GM12878 (cell line): Measurements from ENCODE around the gene CORO2B. TPM values are rescaled to one million over a fixed set of nuclear protein-coding genes. Genes with fewer than 3 reads are reported as not detected.

Experiments used
- ATAC-seq: fragments of 200-7000 bp; cut with Tn5 transposase; 3 replicates; pipeline ENCODE4 v1.9.1; 2020; ENCODE audit warnings: mild to moderate bottlenecking, moderate library complexity
- BruUV-seq: library from RNA; stranded (reverse); fragments of 400-500 nt; replicated peaks from 2 replicates; lab custom pipeline; 2021; lab: Mats Ljungman, UMichigan
- CTCF ChIA-PET: fragments of 300-600 bp; sonication (Branson Sonifier 250); formaldehyde crosslinking; extraction: SDS; loops from one replicate; lab custom pipeline; 2021; ENCODE audit warnings: inconsistent platforms; lab: Yijun Ruan, JAX
- POLR2A ChIA-PET: fragments of 350-600 bp; formaldehyde crosslinking; extraction: SDS; loops from one replicate; lab custom pipeline; 2021; ENCODE audit warnings: inconsistent platforms; lab: Charles Lee
- RAD21 ChIA-PET: fragments of 300-600 bp; sonication (Branson Sonifier 250); formaldehyde crosslinking; loops from one replicate; lab custom pipeline; 2023; ENCODE audit warnings: antibody characterized with exemption; ENCODE audit not compliant: unreplicated experiment; lab: Charles Lee
- SMC1A ChIA-PET: fragments of 300-600 bp; sonication (Branson Sonifier 250); formaldehyde crosslinking; loops from one replicate; lab custom pipeline; 2023; ENCODE audit not compliant: unreplicated experiment, uncharacterized antibody; lab: Charles Lee
- DNase-seq: peaks from one replicate; pipeline ENCODE4 v3.0.0-alpha.2; 2011; ENCODE audit warnings: low read depth, low spot score
- FAIRE-seq: peaks from 3 replicates; lab custom pipeline; 2011; peaks lifted over from hg19 to GRCh38; lab: Jason Lieb, UNC
- H2AFZ ChIP-seq: 2 replicates; pipeline ENCODE4 v1.6.0; 2011; ENCODE audit warnings: low read depth, low read length, control low read depth; ENCODE audit not compliant: control insufficient read depth
- H3K27ac ChIP-seq: 2 replicates; pipeline ENCODE4 v1.5.1; 2011; ENCODE audit warnings: control low read depth; ENCODE audit not compliant: control insufficient read depth, insufficient read depth
- H3K27me3 ChIP-seq, 2 experiments: replicated peaks in 1 of 2; 2 replicates each; pipeline versions ENCODE4 v1.6.0 to v1.6.1; 2011; ENCODE audit warnings: low read length in 1 of 2; ENCODE audit not compliant: control insufficient read depth in 2 of 2, insufficient read depth in 2 of 2
- H3K36me3 ChIP-seq, 2 experiments: 2 replicates each; pipeline ENCODE4 v1.5.1; 2011; ENCODE audit warnings: low read length in 1 of 2; ENCODE audit not compliant: control insufficient read depth in 2 of 2, insufficient read depth in 2 of 2
- H3K4me1 ChIP-seq: 2 replicates; pipeline ENCODE4 v1.6.1; 2011; ENCODE audit warnings: mild to moderate bottlenecking, low read length, moderate library complexity, mixed read lengths; ENCODE audit not compliant: control insufficient read depth, insufficient read depth
- H3K4me2 ChIP-seq: 2 replicates; pipeline ENCODE4 v1.6.0; 2011; ENCODE audit warnings: control low read depth; ENCODE audit not compliant: control insufficient read depth, insufficient read depth
- H3K4me3 ChIP-seq: fragments of 200-600 bp; sonication (generic); 2 replicates; pipeline ENCODE4 v1.5.1; 2016
- H3K79me2 ChIP-seq: 2 replicates; pipeline ENCODE4 v1.6.0; 2011; ENCODE audit warnings: low read length; ENCODE audit not compliant: control insufficient read depth, insufficient read depth
- H3K9ac ChIP-seq: 2 replicates; pipeline ENCODE4 v1.8.0; 2011; ENCODE audit warnings: low read length, control low read depth, mixed read lengths; ENCODE audit not compliant: control insufficient read depth, insufficient read depth
- H3K9me3 ChIP-seq: replicated peaks from 3 replicates; pipeline ENCODE4 v1.5.1; 2011; ENCODE audit warnings: mild to moderate bottlenecking, low read length; ENCODE audit not compliant: control insufficient read depth, insufficient read depth
- H4K20me1 ChIP-seq: 2 replicates; pipeline ENCODE4 v1.6.0; 2011; ENCODE audit not compliant: control insufficient read depth, insufficient read depth
- BRCA1 ChIP-seq: IDR thresholded peaks from 2 replicates; pipeline ENCODE4 v1.6.1; 2011; ENCODE audit warnings: low read depth, low read length, improper control_type of control experiment
- CREB1 ChIP-seq: IDR thresholded peaks from 2 replicates; pipeline ENCODE4 v1.6.1; 2012; ENCODE audit warnings: low read depth, mild to moderate bottlenecking, inconsistent platforms
- ESRRA ChIP-seq: IDR thresholded peaks from 2 replicates; pipeline ENCODE4 v1.6.1; 2012; ENCODE audit warnings: mild to moderate bottlenecking, low read length, improper control_type of control experiment
- EZH2 ChIP-seq: IDR thresholded peaks from 2 replicates; pipeline ENCODE4 v1.6.1; 2012; ENCODE audit warnings: low read depth, mild to moderate bottlenecking, control low read depth, inconsistent platforms, low read length, borderline replicate concordance; ENCODE audit not compliant: control insufficient read depth
- HDAC6 ChIP-seq: fragments of 200-600 bp; sonication (generic); IDR thresholded peaks from one replicate; pipeline ENCODE4 v1.8.0; 2017; ENCODE audit warnings: antibody characterized with exemption; ENCODE audit not compliant: unreplicated experiment
- HDGF ChIP-seq: fragments of 450-650 bp; IDR thresholded peaks from 2 replicates; pipeline ENCODE4 v1.6.1; 2016; ENCODE audit warnings: antibody characterized with exemption
- IRF3 ChIP-seq: fragments of 450-650 bp; IDR thresholded peaks from 2 replicates; pipeline ENCODE4 v1.6.1; 2014; ENCODE audit warnings: mild to moderate bottlenecking
- JUNB ChIP-seq: IDR thresholded peaks from 2 replicates; pipeline ENCODE4 v1.6.1; 2016; ENCODE audit warnings: antibody characterized with exemption, mild to moderate bottlenecking
- NRF1 ChIP-seq: conservative IDR thresholded peaks from 2 replicates; pipeline ENCODE4 v1.6.1; 2011; ENCODE audit warnings: mild to moderate bottlenecking, low read depth, low read length, improper control_type of control experiment
- PKNOX1 ChIP-seq: fragments of 450-650 bp; IDR thresholded peaks from 2 replicates; pipeline ENCODE4 v1.6.1; 2016; ENCODE audit warnings: mild to moderate bottlenecking
- SPI1 ChIP-seq: IDR thresholded peaks from 2 replicates; pipeline ENCODE4 v1.6.1; 2011; ENCODE audit warnings: low read depth, mild to moderate bottlenecking, low read length, moderate library complexity, borderline replicate concordance; ENCODE audit not compliant: insufficient read depth
- STAT1 ChIP-seq: fragments of 450-650 bp; conservative IDR thresholded peaks from 2 replicates; pipeline ENCODE4 v1.6.1; 2014; ENCODE audit warnings: antibody characterized with exemption, mild to moderate bottlenecking
- ZNF207 ChIP-seq: fragments of 450-650 bp; IDR thresholded peaks from 2 replicates; pipeline ENCODE4 v1.6.1; 2014; ENCODE audit warnings: antibody characterized with exemption, mild to moderate bottlenecking, borderline replicate concordance
- WGBS: methylation state at CpG from one replicate; pipeline ENCODE4 v1.1.6; 2016; ENCODE audit warnings: low lambda C conversion rate; ENCODE audit not compliant: insufficient replicate concordance, insufficient coverage; ENCODE audit errors: missing lambda C conversion rate; 5-methylcytosine and 5-hydroxymethylcytosine counted together
- in situ Hi-C: fragments of 300-500 bp; cut with MboI; formaldehyde crosslinking; loops from 9 replicates; pipeline ENCODE4 v1.14.3; 2018; ENCODE audit warnings: mixed read lengths
- intact Hi-C: fragments of 100-400 bp; cut with micrococcal nuclease; formaldehyde crosslinking; loops from one replicate; pipeline ENCODE4 v1.14.2; 2022; ENCODE audit not compliant: unreplicated experiment
- polyA plus RNA-seq, 11 experiments: library from polyadenylated mRNA; depleted of rRNA in 4 of 11; unstranded in 6 of 11; stranded (reverse) in 5 of 11; fragments of >200 nt; fragmentation: Nextera tagmentation in 4 of 11; fragmentation: Illumina TruSeq in 1 of 11; extraction: Ambion mirVana in 4 of 11; extraction: Trizol in 1 of 11; gene quantifications; 1 replicate in 1 of 11; 2 replicates in 10 of 11; pipeline versions ENCODE4 v1.2.1 to v1.2.3, GENCODE V29; 2011 to 2016; ENCODE audit warnings: inconsistent platforms in 2 of 11, missing spikeins in 2 of 11, low read depth in 1 of 11
- total RNA-seq, 4 experiments: library from RNA; depleted of rRNA in 3 of 4; stranded (reverse); fragments of >200 nt in 3 of 4; fragmentation: Illumina TruSeq in 1 of 4; extraction: Trizol in 1 of 4; gene quantifications; 2 replicates each; pipeline versions ENCODE4 v1.2.1 to v1.2.3, GENCODE V29; 2013 to 2021
- TF ChIP-seq, protein P1 (sequence below): IDR thresholded peaks from 2 replicates; pipeline ENCODE4 v1.6.1; 2012; ENCODE audit warnings: low read depth, low read length, improper control_type of control experiment
- TF ChIP-seq, protein P2 (sequence below): fragments of 450-650 bp; formaldehyde crosslinking; IDR thresholded peaks from 2 replicates; pipeline ENCODE4 v1.5.0; 2022; ENCODE audit warnings: mild to moderate bottlenecking, missing genetic modification characterization

The CORO2B gene
- total and polyA plus RNA-seq, 10 of the 15 experiments (the other 5 are each of a cell fraction or from before 2014, with no cell fraction given), result 0.05 to 0.73 (median 0.13) TPM; not detected in 4

GRCh38 chr15:68640791-68641331 lies 62.1 kb downstream of the CORO2B start (continued):
- TF ChIP-seq CREB1 (no peak), EZH2 (no peak), PKNOX1 (no peak), HDGF (no peak)
- TF ChIP-seq, protein P1, sequence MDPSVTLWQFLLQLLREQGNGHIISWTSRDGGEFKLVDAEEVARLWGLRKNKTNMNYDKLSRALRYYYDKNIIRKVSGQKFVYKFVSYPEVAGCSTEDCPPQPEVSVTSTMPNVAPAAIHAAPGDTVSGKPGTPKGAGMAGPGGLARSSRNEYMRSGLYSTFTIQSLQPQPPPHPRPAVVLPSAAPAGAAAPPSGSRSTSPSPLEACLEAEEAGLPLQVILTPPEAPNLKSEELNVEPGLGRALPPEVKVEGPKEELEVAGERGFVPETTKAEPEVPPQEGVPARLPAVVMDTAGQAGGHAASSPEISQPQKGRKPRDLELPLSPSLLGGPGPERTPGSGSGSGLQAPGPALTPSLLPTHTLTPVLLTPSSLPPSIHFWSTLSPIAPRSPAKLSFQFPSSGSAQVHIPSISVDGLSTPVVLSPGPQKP, result no peak

DNA sequence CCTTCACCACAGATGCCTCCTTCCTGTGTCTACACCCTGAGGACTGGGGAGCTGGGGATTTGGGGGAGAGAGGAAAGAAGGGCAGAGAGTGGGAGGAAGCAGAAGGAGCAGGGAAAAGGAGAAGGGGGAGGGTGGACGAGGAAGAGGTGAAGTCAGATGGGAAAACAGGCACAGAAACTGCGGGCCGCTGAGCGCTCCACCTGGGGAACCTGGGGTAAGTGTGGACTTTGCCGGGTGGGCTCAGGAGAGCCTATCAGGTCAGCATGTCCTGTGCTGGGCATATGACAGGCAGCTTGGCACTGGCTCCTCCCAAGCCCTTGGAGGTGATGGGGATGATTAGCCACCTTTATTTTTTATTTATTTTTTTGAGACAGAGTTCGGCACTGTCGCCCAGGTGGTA lies 62.6 kb downstream of the CORO2B start:
- no peaks in the 10 kb centered on the region for H3K36me3 ChIP-seq
- ATAC-seq (no peak), FAIRE-seq (no peak), DNase-seq (no peak)
- ChIA-PET POLR2A (no interaction called here), SMC1A (no interaction called here), RAD21 (no interaction called here), CTCF (no interaction called here)
- no peak overlapping the region for H3K4me2 ChIP-seq
- no peak overlapping the region for H2AFZ ChIP-seq
- in situ Hi-C loops (no loop called here), intact Hi-C loops (no loop called here)
- 61% methylated on average over 7 of the region's 7 CpGs for WGBS
- no peaks in the 10 kb centered on the region for H3K9me3 ChIP-seq
- BruUV-seq, result no TSS peak
- H3K27me3 ChIP-seq, result peaks cover 0 to 4% of the 10 kb centered on the region in 2 experiments; a peak in 2 of 4 replicates
- H4K20me1 ChIP-seq, result no peaks in the 10 kb centered on the region
- H3K4me3 ChIP-seq, result no peak overlapping the region
- no peaks in the 10 kb centered on the region for H3K4me1 ChIP-seq
- H3K79me2 ChIP-seq, result no peaks in the 10 kb centered on the region
- H3K27ac ChIP-seq, result no peak overlapping the region
- H3K9ac ChIP-seq, result no peak overlapping the region
- TF ChIP-seq HDAC6 (no peak), BRCA1 (no peak), SPI1 (no peak), JUNB (no peak), IRF3 (no peak), STAT1 (no peak), NRF1 (no peak), ZNF207 (no peak), ESRRA (no peak), CREB1 (no peak)
- TF ChIP-seq, protein P2, sequence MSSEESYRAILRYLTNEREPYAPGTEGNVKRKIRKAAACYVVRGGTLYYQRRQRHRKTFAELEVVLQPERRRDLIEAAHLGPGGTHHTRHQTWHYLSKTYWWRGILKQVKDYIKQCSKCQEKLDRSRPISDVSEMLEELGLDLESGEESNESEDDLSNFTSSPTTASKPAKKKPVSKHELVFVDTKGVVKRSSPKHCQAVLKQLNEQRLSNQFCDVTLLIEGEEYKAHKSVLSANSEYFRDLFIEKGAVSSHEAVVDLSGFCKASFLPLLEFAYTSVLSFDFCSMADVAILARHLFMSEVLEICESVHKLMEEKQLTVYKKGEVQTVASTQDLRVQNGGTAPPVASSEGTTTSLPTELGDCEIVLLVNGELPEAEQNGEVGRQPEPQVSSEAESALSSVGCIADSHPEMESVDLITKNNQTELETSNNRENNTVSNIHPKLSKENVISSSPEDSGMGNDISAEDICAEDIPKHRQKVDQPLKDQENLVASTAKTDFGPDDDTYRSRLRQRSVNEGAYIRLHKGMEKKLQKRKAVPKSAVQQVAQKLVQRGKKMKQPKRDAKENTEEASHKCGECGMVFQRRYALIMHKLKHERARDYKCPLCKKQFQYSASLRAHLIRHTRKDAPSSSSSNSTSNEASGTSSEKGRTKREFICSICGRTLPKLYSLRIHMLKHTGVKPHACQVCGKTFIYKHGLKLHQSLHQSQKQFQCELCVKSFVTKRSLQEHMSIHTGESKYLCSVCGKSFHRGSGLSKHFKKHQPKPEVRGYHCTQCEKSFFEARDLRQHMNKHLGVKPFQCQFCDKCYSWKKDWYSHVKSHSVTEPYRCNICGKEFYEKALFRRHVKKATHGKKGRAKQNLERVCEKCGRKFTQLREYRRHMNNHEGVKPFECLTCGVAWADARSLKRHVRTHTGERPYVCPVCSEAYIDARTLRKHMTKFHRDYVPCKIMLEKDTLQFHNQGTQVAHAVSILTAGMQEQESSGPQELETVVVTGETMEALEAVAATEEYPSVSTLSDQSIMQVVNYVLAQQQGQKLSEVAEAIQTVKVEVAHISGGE (CRISPR knock-in tag), result no peak
